VCaP (cell line): ENCODE results near the gene PDIA6.

Experiments used
- H3K27ac ChIP-seq: fragments of 450-650 bp; 2 replicates; pipeline ENCODE4 v1.5.1; 2017
- TF ChIP-seq, protein P1 (sequence below): fragments of 450-650 bp; conservative IDR thresholded peaks from 2 replicates; pipeline ENCODE4 v1.5.1; 2017; ENCODE audit warnings: mild to moderate bottlenecking, moderate library complexity

Gene PDIA6

DNA sequence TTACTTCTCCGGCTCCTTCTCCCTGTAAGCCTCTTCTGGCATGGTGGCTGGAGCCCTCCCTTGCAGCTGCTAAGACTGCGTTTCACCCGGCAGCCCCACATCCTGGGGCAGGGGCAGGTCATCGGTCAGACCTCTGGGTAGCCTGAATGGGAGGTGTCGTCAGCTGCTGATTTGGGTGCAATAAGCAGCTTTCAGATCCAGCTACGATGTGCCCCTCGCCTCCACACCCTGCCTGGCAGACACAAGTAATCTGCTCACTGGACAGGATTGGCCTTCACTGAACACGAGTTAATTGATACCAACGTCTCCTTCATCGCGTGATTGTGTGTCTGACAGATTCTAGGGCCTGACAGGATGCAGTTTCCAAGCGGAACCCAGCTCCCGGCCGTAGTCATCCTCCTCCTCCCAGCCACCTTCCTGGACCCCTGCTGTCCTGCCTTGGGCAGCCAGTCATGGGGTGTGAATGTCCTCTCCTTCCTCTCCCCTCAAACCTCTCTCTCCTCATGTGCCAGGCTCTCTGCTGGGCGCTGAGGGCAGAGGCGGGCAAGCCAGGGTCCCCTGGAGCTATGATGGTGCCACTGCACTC, 18.9 kb upstream of the PDIA6 start:
- H3K27ac ChIP-seq = no peak overlapping the region
- TF ChIP-seq, protein P1, sequence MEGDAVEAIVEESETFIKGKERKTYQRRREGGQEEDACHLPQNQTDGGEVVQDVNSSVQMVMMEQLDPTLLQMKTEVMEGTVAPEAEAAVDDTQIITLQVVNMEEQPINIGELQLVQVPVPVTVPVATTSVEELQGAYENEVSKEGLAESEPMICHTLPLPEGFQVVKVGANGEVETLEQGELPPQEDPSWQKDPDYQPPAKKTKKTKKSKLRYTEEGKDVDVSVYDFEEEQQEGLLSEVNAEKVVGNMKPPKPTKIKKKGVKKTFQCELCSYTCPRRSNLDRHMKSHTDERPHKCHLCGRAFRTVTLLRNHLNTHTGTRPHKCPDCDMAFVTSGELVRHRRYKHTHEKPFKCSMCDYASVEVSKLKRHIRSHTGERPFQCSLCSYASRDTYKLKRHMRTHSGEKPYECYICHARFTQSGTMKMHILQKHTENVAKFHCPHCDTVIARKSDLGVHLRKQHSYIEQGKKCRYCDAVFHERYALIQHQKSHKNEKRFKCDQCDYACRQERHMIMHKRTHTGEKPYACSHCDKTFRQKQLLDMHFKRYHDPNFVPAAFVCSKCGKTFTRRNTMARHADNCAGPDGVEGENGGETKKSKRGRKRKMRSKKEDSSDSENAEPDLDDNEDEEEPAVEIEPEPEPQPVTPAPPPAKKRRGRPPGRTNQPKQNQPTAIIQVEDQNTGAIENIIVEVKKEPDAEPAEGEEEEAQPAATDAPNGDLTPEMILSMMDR = no peak

GRCh38 chr2:10830641-10831399, 18.2 kb upstream of the PDIA6 start:
- H3K27ac ChIP-seq = no peak overlapping the region
- TF ChIP-seq, protein P1 = no peak

DNA sequence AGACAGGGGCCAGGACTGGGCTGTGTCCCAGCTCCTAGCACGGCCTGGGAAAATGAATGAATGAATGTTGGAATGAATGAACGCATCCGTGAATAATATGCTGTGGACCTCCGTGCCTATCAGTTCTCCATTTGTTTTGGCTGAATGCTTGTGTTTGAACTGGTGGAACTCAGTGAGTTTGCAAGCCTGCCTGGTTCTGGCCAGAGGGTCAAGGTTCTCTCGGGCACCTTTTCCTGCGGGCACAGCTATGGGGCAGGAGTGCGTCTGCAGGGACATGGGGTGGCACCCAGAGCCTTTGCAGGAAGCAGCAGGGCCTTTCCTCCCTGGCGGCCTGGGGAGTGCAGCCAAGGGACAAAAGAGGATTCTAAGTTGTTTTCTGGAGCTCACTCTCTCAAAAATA, 17.6 kb upstream of the PDIA6 start:
- TF ChIP-seq, protein P1 = no peak
- no peak overlapping the region for H3K27ac ChIP-seq

DNA sequence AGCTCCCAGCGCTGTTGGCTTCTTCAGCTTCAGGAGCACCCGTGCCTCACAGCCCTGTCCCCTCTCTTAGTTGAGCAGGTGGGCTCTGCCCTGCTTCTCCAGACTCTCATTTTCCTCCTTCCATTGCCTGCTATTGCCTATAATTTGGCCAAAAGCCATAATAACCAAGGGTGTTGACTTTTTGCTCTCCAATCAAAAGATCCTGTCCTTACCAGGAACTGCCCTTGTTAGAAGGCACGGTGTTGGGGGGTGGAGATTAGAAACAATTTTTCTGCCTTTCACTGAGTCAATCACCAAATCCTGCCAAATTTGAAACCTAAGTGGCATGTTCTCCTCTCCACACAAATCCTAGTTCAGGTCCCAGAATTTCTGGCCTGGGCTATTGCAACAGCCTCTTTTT, 16.7 kb upstream of the PDIA6 start:
- no peak overlapping the region for H3K27ac ChIP-seq
- TF ChIP-seq, protein P1 = no peak

- TF ChIP-seq, protein P1 = no peak
- H3K27ac ChIP-seq = no peak overlapping the region
Observed at GRCh38 chr2:10828346-10828745, 15.8 kb upstream of the PDIA6 start.

DNA sequence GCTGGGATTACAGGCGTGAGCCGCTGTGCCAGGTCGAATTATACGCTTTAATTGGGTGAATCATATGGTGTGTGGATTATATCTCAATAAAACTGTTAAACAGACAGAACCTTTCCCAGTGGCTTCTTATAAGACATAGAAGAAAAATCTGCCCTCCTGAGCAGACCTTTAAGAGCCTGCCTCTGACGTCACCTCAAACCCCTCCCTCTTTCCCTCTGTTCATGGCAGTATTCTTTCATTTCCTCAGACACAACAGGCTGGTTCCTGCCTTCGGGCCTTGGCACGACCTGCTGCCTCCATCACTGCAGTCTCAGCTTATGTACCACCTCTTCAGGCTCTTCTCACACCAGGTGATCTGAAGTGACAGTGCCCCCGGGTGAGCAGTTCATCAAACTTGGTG, 14.0 kb upstream of the PDIA6 start:
- TF ChIP-seq, protein P1 = no peak
- no peak overlapping the region for H3K27ac ChIP-seq

DNA sequence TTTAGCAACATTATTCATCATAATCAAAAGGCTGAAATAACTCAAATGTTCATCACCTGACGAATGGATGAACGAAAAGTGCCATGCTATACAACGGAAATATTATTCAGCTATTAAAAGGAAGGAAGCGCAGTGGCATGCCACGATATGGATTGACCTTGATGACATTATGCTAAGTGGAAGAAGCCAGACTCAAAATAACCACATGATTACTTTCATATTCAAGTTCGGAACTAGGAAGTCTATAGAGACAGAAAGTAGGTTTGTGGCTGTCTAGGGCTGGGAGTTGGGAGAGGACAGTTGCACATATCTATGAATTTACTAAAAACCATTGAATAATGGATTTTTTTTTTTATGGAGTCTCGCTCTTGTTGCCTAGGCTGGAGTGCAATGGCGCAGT, 13.4 kb upstream of the PDIA6 start:
- TF ChIP-seq, protein P1 = no peak
- H3K27ac ChIP-seq = no peak overlapping the region
